Superior temporal gyrus (tissue), 1 donor: Measurements from ENCODE around the gene TMA16.
A peak's percentile ranks its signal among the peaks of the same experiment; 100 is the strongest.
"Not testable (repeated sequence)": the region's sequence is repeated elsewhere in the genome, so short reads cannot be mapped to it uniquely, and the experiment has no call there.

Experiments used
- DNase-seq: peaks from one replicate; pipeline ENCODE4 v3.0.0-alpha.2; 2016; ENCODE audit errors: extremely low spot score

Gene TMA16

DNA sequence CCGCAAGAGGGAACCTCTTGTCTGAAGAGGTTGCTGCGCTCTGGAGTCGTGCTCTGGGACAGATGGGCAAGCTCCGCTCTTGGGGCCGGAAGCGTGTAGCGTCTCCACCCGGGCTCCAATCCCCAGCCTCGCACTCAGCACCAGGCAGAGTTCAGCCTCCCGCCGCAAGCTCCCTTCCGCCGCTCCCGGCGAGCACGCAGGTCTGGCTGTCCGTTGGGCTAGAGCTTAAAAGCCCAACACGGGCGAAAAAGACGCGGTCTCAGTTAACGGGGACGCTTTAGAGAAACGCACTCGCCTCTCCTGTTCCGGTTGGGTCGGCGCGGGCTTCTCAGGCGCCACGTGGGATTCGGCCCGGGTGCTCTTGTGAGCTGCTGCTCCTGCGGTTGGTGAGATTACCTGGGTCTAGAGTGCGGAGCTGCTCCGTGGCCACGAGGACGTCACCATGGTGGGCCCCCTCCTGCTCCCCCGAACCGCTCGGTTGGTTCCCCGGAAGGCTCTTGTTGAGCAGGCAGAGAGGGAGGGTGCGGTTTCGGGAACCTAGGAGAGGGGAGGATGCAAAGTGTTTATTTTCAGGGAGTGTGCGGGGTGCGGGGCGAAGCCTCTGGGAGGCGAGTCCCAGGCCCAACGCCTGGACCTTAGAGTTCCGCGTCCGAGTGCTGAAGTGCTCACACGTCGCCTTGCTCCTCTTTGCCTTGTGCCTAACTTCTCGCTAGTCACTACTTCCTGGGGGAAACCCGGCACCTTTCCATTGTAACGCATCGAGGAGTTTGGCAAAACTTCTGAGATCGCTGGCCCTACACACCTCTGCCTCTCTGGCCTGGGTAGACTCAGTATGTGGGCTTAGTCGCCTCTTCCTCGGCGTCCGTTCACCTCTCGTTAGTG is at the start of gene TMA16:
Gene TMA16, plus strand, starts transcription at position 331 of the 882 bp plus-strand sequence. Its CDS starts 112 bp downstream, at position 443.
- peak; percentile 91 for DNase-seq

GRCh38 chr4:163447023-163447422 is 47.5 kb upstream of the TMA16 start:
- DNase-seq: not testable (repeated sequence)

DNA sequence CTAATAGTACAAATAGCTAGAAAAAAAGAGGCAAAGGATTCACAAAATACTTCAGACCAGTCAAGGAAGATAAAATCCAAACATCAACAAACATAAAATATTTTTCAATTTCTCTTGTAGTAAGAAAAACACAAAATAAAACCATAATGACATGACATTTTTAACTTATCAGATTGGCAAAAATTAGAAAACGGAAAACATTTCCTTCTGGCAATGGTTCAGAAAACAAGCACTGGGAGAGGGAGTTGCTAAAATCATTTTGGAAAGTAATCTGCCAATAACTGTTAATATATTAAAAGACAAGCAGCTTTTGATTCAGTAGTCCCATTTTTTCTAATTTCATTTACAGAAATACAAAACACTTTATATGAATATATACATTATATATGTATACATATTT is 47.0 kb upstream of the TMA16 start:
- no peak for DNase-seq

DNA sequence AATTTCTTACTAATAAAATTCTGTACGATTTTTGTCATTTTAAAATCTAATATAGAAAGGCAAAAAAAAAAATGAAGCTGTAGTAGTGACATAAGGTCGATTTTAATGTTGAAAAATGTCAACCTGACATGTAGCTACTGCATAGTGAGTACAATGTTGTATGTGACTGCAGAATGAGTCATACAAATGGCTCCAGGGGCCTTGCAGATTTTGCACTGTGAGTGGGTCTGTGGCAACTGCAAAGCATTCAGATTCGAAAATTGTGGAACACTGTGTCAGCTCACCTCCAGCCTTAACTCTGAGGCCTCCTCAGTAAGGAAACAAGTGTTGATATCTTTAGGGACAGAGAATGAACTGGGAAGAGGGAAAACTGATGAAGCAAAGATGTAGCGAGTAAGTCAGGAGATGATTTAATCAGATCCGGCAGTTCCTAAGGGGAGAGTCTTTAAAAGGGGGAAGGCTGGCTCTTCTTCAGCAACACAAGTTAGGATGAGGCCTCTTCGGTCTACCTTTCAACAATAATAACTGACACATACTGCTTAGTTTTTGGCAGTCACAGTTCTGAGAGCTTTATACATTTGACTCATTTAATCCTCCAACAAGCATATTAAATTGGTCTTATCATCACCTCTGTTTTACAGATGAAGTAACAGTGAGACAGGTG is 45.8 kb upstream of the TMA16 start:
- no peak for DNase-seq

DNA sequence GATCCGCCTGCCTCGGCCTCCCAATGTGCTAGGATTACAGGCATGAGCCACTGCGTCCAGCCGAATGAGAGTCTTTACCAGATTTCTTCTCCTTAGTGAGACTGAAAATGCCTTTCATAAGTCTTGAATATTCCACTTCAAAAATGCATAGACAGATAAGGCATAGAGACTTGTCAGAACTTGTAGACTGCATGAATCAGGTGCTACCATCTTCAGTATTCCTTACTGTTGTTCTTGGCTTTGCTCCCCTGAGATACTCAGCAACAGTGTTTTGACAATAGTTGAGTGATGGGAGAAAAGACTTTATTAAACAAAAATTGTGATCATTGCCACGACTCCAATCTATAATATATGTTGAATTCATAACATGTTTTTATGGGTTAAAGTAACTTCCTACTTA is 31.9 kb upstream of the TMA16 start:
- no peak for DNase-seq

GRCh38 chr4:163467082-163467770 is 27.3 kb upstream of the TMA16 start:
- DNase-seq: no peak

DNA sequence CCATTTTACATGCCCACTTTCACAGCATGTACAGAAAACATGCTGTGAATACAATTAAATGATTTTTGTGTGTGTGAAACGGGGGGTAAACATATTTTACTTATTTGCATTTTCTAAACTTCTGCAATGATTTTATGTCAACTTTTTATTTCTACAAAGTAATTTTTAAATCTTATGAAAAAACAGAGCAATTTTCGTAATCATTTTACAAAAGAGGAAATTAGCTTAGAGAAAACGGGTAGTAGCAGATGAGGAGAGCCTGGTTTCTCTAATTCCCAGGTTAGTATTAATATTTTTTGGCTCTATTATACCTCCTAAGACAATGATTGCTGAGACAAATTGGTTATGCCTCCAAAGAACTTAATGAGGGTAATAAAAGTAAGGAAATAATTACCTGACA is 24.1 kb upstream of the TMA16 start:
- DNase-seq: no peak

- DNase-seq: no peak
These were observed 21.4 kb upstream of the TMA16 start for GRCh38 chr4:163473130-163473529.

DNA sequence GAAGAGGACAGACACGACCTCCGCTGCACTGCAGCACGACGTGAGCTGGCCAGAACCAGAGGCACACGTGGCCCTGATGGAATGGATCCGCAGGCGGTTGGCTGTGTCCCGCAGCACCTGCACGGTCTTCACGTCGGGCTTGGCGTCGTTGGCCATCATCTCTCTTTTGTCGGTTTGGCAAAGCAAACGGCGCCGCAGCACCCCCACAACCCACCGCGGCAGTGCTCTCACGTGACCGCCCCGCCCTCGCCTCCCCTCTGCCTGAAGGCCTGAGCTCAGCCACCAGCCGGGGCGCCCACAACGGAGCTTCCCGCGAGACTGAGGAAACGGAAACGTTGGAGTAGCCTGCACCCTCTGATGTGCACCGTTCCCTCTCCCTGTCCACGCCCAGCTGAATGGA is 20.9 kb upstream of the TMA16 start, which contains the start of gene TKTL2:
Gene TKTL2, minus strand, starts transcription at position 179 of the 400 bp plus-strand sequence. Its CDS starts 20 bp downstream, at position 159.
- DNase-seq: no peak

DNA sequence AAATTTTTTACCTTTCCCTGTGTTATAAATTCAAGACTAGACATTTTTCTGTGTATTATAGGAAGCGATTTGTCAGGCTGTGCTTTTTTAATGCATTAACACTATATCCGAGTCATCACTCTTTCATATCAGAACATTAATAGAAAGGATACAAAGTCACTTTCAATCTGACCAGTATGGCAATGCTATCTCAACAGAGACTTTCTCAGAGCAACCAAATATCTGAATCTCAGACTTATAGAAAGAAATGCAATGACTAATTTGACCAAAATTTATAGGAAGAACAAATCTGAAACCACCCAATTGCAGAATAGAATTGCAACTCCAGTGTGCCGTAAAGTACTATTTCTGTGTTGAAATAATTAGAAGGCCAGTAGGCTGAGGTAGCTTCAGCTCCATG is 20.5 kb upstream of the TMA16 start:
- DNase-seq: no peak

DNA sequence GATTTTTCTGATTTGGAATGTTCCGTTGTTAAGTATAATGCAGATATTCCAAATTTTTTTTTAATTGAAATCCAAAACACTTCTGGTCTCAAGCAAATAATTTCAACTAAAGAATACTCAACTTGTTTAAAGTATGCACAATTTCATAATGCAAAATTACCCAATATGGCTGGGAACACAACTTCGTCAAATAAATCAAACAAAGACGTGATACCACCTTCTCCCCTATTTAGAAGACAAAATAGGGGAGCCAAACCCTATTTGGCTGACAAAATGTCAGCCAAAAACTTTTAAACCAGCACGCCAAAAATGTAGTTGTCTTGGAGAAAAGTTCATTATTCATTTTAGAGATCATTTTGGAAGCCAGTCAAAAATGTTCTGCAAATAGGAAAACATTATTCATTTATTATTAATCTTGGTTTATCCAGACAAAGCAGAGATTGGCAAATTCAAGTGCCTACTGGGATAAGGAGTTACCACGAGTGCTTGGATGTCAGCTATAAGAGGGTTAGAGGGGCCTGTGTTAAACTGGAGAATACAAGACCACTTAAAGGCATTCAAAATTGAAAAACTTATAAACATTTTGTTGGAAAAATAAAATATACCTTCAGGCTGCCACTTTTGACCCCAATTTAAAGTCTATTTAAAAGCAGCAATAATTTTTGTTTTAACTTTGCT is 17.6 kb upstream of the TMA16 start:
- no peak for DNase-seq

DNA sequence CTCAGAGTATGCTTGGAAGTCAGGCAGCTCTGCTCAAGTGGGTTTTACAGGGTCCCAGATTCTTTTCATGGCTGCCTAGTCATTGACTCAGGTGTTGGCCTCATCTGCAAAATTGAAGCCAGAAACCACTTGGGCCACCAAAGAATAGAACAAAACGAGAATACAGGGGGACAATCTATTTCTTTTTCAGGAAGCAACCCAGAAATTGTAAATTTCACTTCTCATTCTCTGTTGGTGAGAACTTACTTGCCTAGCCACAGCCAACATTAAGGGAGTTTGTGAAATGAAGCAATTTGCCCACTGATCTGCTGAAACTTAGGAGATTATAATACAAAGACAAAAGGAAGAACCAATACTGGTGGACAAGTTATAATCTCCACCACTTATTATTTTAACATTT is 12.3 kb upstream of the TMA16 start:
- no peak for DNase-seq

DNA sequence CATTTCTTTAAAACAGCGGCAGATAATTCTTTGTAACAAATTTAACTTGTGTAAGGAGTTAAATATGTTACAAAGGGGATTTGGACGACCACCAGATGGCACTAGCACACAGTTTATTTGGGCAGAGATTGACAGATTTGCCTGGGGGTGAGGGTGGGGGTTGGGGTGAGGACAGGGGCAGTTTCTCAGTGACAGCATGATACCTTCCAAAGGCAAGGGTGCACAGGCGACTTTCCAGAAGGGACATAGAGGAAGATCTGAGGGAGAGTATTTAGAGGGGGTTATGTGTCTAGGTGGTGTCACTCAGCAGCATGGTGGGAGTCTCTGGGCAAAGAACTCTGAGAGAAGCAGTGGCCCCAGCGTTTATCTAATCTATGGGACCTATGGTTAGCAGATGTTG is 9.6 kb upstream of the TMA16 start:
- peak; percentile 75 for DNase-seq

DNA sequence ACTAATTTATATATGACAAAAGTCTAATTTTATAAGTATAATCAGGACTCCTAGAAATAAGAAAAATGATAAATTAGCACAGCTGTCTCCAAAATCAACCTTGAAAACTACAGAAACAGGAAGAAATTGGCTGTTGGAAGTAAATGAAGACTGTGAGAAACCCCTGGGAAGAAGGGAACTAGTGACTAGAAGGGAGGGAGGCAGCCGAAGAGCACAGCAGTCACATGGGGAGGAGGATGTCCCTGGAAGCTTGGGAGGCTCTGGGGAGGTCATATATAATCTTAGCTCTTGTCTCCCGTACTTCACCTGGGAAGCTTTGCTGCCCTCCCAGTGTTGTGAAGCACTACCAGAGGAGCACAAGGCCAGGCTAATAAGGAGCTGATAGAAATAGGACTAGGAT is 8.9 kb upstream of the TMA16 start:
- DNase-seq: no peak

DNA sequence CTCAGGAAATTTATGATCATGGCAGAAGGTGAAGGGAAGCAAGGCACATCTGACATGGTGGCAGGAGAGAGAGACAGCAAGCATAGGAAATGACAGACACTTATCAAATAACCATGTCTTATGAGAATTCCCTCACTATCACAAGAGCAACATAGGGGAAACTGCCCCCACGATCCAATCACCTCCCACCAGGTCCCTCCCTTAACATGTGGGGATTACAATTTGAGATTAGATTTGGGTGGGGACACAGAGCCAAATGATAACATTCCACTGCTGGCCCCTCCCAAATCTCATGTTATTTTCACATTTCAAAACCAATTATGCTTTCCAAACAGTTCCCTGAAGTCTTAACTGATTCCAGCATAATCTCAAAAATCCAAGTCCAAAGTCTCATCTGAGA is 8.2 kb upstream of the TMA16 start:
- no peak for DNase-seq

GRCh38 chr4:163489929-163490328 is 4.6 kb upstream of the TMA16 start:
- no peak for DNase-seq

GRCh38 chr4:163492951-163493504 is 1.5 kb upstream of the TMA16 start:
- DNase-seq: no peak

GRCh38 chr4:163493643-163494359 is 689 bp upstream of the TMA16 start:
- peak; percentile 39 for DNase-seq

DNA sequence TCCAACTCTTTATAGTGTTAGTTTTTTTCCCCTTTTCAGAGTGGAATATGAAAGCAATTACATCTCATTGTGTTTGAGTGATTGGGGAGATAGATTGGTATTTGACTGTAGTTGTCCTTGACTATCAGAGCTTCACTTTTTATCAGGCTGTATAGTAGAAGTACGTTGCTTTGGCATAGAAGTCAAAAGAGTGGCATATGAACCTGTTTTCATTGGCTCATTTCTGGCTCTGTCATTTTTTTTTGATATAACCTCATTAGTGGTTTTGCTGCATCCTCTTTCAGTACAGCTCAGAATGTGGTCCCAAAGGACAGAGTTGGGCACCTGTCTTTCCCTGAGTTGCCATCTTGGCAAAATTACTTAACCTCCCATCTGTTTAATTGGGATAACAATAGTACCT is 1.4 kb downstream of the TMA16 start:
- DNase-seq: no peak

DNA sequence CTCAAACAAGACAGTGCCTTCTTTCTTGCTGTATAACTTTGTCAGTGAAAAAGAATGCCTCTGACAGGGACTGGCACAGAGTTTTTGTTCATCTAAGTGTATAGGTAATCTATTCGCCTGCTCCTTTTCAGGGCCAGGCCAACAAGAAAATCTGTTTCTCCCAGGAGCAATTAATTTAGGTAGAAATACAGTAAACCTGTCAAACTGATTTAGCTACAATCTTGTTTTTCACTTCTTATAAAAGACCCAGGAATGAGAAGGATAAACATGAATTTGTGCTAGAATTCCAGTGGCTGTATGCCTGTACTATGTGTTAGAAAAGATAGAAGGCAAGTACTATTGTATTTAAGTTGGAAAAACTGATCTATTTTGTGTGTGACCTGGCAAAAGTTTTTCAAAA is 6.1 kb downstream of the TMA16 start:
- DNase-seq: no peak

DNA sequence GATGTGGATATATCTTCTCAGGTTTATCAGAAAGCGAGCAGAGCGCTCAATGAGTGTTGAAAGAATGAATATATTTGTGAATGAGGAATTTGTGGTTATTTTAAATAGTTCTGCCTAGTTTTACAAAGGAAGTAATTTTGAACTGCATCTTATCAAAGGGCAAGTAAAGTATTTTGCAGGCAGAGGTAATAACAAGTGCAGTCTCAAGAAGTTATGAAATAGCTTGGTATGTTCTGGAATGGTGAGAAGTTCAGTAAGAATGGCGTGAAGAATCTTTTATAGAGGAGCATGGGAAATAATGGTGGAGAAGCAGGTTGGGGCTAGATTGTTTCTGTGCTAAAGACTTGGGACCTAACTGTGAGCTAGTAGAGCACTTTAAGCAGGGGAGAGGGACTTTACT is 10.9 kb downstream of the TMA16 start:
- DNase-seq: no peak
